ENCODE measurements around the gene ZNF468. TPM values are rescaled to one million over a fixed set of nuclear protein-coding genes. Genes with fewer than 3 reads are reported as not detected.
A peak's percentile ranks its signal among the peaks of the same experiment; 100 is the strongest.
"Not testable (repeated sequence)": the region's sequence is repeated elsewhere in the genome, so short reads cannot be mapped to it uniquely, and the experiment has no call there.

Gene ZNF468
- total RNA-seq, 2 experiments from 2014 or later, result 8.5 to 10.3 TPM

- H3K27me3 Mint-ChIP-seq; POLR2A ChIA-PET; H3K4me3 Mint-ChIP-seq; H3K27ac Mint-ChIP-seq; intact Hi-C loops (cut with micrococcal nuclease); CTCF ChIA-PET; H3K4me1 Mint-ChIP-seq (ENCODE audit: low read depth); DNase-seq: not testable (repeated sequence)
- peaks cover 38% of the 10 kb centered on the region for H3K9me3 Mint-ChIP-seq
- H3K36me3 Mint-ChIP-seq, result peaks cover 18% of the 10 kb centered on the region
Observed at GRCh38 chr19:52872996-52873395, 15.6 kb upstream of the ZNF468 start.

- H3K36me3 Mint-ChIP-seq, result peaks cover 11% of the 10 kb centered on the region
- H3K4me3 Mint-ChIP-seq, result no peak overlapping the region
- POLR2A ChIA-PET, result no interaction called here
- intact Hi-C loops (cut with micrococcal nuclease), result no loop called here
- CTCF ChIA-PET, result no interaction called here
- DNase-seq, result no peak
- H3K27me3 Mint-ChIP-seq, result no peaks in the 10 kb centered on the region
- no peaks in the 10 kb centered on the region for H3K4me1 Mint-ChIP-seq (ENCODE audit: low read depth)
- H3K27ac Mint-ChIP-seq, result no peak overlapping the region
- H3K9me3 Mint-ChIP-seq, result peaks cover 26% of the 10 kb centered on the region
Observed at GRCh38 chr19:52871466-52871865, 14.0 kb upstream of the ZNF468 start.

DNA sequence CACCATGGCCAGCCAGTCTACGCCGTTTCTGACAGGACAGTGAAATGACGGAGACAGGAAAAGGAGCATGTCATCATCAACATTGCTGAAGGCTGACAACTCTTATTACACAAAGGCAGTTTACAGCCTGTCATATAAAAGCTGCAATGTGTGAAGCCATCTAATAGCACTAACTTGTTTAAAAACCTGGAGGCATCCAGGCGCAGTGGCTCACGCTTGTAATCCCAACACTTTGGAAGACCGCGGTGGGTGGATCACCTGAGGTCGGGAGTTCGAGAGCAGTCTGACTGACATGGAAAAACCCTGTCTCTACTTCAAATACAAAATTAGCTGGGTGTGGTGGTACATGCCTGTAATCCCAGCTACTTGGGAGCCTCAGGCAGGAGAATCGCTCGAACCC lies 10.6 kb upstream of the ZNF468 start:
- DNase-seq; H3K27me3 Mint-ChIP-seq; intact Hi-C loops (cut with micrococcal nuclease); H3K9me3 Mint-ChIP-seq; H3K27ac Mint-ChIP-seq; CTCF ChIA-PET; H3K4me1 Mint-ChIP-seq (ENCODE audit: low read depth); H3K4me3 Mint-ChIP-seq; POLR2A ChIA-PET: not testable (repeated sequence)
- H3K36me3 Mint-ChIP-seq, result peaks cover 11% of the 10 kb centered on the region

GRCh38 chr19:52856540-52857377 lies 660 bp downstream of the ZNF468 start:
- Mint-ChIP-seq H3K4me3 (peak overlapping the region; percentile 89), H3K4me1 (ENCODE audit: low read depth) (peaks cover 22% of the 10 kb centered on the region), H3K36me3 (peaks cover 34% of the 10 kb centered on the region), H3K27ac (peak overlapping the region; percentile 79)
- intact Hi-C loops (cut with micrococcal nuclease); H3K9me3 Mint-ChIP-seq; POLR2A ChIA-PET; CTCF ChIA-PET; H3K27me3 Mint-ChIP-seq: not testable (repeated sequence)
- peak; percentile 13 for DNase-seq

GRCh38 chr19:52847352-52847751 lies 10.1 kb downstream of the ZNF468 start:
- intact Hi-C loops (cut with micrococcal nuclease), result not testable (repeated sequence)

DNA sequence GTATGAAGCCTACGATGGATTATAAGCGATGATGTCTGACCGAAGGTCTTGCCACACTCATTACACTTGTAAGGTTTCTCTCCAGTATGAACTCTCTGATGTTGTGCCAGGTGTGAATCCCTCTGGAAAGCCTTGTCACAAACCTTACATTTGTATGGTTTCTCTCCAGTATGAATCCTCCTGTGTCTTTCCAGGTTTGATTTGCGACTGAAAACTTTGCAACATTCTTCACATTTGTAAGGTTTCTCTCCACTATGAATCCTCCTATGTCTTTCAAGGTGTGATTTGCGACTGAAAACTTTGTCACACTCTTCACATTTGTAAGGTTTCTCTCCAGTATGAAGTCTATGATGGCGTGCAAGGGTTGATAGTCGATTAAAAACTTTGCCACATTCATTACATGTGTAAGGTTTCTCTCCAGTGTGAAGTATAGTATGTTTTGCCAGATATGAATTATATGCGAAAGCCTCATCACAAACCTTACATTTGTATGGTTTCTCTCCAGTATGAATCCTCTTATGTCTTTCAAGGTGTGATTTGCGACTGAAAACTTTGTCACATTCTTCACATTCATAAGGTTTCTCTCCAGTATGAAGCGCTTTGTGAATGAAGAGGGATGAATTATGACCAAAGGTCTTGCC lies 16.5 kb downstream of the ZNF468 start:
- H3K27ac Mint-ChIP-seq; CTCF ChIA-PET; DNase-seq; intact Hi-C loops (cut with micrococcal nuclease); H3K4me3 Mint-ChIP-seq; H3K4me1 Mint-ChIP-seq (ENCODE audit: low read depth); POLR2A ChIA-PET; H3K27me3 Mint-ChIP-seq: not testable (repeated sequence)
- H3K36me3 Mint-ChIP-seq, result peaks cover 95% of the 10 kb centered on the region
- peaks cover 88% of the 10 kb centered on the region for H3K9me3 Mint-ChIP-seq

More at GRCh38 chr19:52847352-52847751, 10.1 kb downstream of the ZNF468 start:
- Mint-ChIP-seq H3K9me3 (peaks cover 62% of the 10 kb centered on the region), H3K36me3 (peaks cover 92% of the 10 kb centered on the region)
- DNase-seq; H3K4me1 Mint-ChIP-seq (ENCODE audit: low read depth); POLR2A ChIA-PET; H3K27me3 Mint-ChIP-seq; H3K27ac Mint-ChIP-seq; CTCF ChIA-PET; H3K4me3 Mint-ChIP-seq: not testable (repeated sequence)

GRCh38 chr19:52834289-52834688 lies 23.1 kb downstream of the ZNF468 start:
- CTCF ChIA-PET; H3K27me3 Mint-ChIP-seq; H3K27ac Mint-ChIP-seq; POLR2A ChIA-PET; intact Hi-C loops (cut with micrococcal nuclease); DNase-seq; H3K4me3 Mint-ChIP-seq; H3K4me1 Mint-ChIP-seq (ENCODE audit: low read depth): not testable (repeated sequence)
- peaks cover 76% of the 10 kb centered on the region for H3K9me3 Mint-ChIP-seq
- H3K36me3 Mint-ChIP-seq, result peaks cover 46% of the 10 kb centered on the region

GRCh38 chr19:52833541-52833940 lies 23.9 kb downstream of the ZNF468 start:
- peaks cover 39% of the 10 kb centered on the region for H3K36me3 Mint-ChIP-seq
- H3K4me1 Mint-ChIP-seq (ENCODE audit: low read depth); H3K27ac Mint-ChIP-seq; intact Hi-C loops (cut with micrococcal nuclease); POLR2A ChIA-PET; DNase-seq; H3K27me3 Mint-ChIP-seq; CTCF ChIA-PET; H3K4me3 Mint-ChIP-seq: not testable (repeated sequence)
- peaks cover 70% of the 10 kb centered on the region for H3K9me3 Mint-ChIP-seq

DNA sequence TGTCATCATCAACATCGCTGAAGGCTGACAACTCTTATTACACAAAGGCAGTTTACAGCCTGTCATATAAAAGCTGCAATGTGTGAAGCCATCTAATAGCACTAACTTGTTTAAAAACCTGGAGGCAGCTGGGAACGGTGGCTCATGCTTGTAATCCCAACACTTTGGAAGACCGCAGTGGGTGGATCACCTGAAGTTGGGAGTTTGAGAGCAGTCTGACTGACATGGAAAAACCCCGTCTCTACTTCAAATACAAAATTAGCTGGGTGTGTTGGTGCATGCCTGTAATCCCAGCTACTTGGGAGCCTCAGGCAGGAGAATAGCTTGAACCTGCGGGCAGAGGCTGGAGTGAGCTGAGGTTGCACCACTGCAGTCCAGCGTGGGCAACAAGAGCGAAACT lies 27.6 kb downstream of the ZNF468 start:
- Mint-ChIP-seq H3K9me3 (peaks cover 46% of the 10 kb centered on the region), H3K36me3 (peaks cover 12% of the 10 kb centered on the region)
- H3K27ac Mint-ChIP-seq; H3K4me1 Mint-ChIP-seq (ENCODE audit: low read depth); H3K27me3 Mint-ChIP-seq; intact Hi-C loops (cut with micrococcal nuclease); POLR2A ChIA-PET; CTCF ChIA-PET; DNase-seq; H3K4me3 Mint-ChIP-seq: not testable (repeated sequence)

DNA sequence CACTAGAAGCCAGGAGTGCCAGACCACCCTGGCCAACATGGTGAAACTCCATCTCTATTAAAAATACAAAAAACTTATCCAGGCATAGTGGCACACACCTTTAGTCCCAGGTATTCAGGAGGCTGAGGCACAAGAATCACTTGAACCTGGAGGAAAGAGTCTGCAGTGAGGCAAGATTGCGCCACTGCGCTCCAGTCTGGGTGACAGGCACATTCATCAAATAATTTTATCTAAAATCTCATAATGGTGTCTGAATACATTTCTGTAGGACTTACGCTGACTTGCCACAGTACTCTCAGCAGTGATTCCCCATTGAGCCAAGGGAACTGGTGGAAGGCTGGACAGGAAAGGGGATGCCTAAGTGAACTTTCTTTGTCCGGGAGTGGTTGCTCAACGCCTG lies 31.7 kb downstream of the ZNF468 start:
- Mint-ChIP-seq H3K36me3 (peaks cover 2% of the 10 kb centered on the region), H3K27ac (no peak overlapping the region)
- POLR2A ChIA-PET, result no interaction called here

DNA sequence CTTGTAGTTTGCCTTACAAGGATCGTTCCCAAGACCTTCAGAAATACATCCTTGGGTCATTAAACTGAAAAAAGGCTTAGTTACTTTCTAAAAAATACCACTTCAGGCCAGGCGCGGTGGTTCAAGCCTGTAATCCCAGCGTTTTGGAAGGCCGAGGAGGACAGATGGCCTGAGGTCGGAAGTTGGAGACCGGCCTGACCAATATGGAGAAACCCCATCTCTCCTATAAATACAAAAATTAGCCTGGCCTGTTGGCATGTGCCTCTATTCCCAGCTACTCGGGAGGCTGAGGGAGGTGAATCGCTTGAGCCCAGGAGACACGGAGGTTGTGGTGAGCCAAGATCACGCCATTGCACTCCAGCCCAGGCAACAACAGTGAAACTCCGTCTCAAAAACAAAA lies 33.7 kb downstream of the ZNF468 start:
- CTCF ChIA-PET, result no interaction called here
- intact Hi-C loops (cut with micrococcal nuclease), result no loop called here
- H3K4me1 Mint-ChIP-seq (ENCODE audit: low read depth), result peaks cover 16% of the 10 kb centered on the region

More for the DNA sequence above, 31.7 kb downstream of the ZNF468 start:
- H3K27me3 Mint-ChIP-seq, result no peaks in the 10 kb centered on the region
- intact Hi-C loops (cut with micrococcal nuclease), result no loop called here
- DNase-seq, result no peak
- CTCF ChIA-PET, result no interaction called here
- H3K4me3 Mint-ChIP-seq, result no peak overlapping the region
- peaks cover 3% of the 10 kb centered on the region for H3K4me1 Mint-ChIP-seq (ENCODE audit: low read depth)
- peaks cover 22% of the 10 kb centered on the region for H3K9me3 Mint-ChIP-seq

DNA sequence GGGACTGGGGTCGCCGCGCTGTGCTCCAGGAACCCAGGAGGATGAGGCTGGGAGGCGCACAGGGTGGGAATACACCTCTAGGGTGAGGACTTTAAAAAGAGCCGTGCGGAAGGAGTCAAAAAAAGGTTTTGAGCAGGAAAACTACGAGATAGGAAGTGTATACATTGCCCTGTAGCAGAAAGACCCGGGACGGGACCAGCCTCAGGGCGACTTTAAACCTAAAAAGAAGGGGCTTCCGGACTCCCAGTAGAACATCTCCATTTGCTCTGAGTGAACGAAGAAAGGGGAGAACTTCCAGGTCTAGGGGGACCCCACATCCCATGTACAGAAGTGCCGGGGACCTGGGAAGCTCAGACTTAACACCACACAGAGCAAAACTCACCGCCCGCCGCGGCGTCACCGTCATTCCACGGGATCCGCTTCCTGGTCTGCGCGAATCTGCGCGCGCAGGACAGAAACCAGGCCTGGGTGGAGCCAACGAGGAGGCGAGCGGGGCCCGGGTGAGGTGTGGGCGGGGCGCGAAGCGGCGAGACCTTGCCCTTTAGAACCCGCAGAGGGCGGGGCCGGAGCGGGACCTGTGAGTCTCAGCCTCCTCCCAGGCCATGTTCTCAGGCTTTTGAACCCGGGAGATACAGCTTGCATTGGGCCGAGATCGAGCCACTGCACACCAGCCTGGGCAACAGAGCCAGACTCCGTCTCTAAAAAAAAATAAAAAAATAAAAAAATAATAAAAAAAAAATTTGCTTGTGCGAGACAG lies 36.0 kb downstream of the ZNF468 start, which contains the start of gene ZNF28:
ZNF28 (minus strand) TSS at position 430 of the 757 bp plus-strand sequence. CDS start 3,675 bp downstream, outside the sequence.
- CTCF ChIA-PET; H3K27me3 Mint-ChIP-seq; H3K9me3 Mint-ChIP-seq; POLR2A ChIA-PET; intact Hi-C loops (cut with micrococcal nuclease): not testable (repeated sequence)
- peak within 1 kb of the TSS; percentile 70 for H3K27ac Mint-ChIP-seq
- DNase-seq, result peak; percentile 80
- H3K4me1 Mint-ChIP-seq (ENCODE audit: low read depth), result peaks cover 19% of the 10 kb centered on the region
- H3K4me3 Mint-ChIP-seq, result peak within 1 kb of the TSS; percentile 84
- peaks cover 25% of the 10 kb centered on the region for H3K36me3 Mint-ChIP-seq

More for the DNA sequence above, 33.7 kb downstream of the ZNF468 start:
- Mint-ChIP-seq H3K27me3 (no peaks in the 10 kb centered on the region), H3K9me3 (peaks cover 12% of the 10 kb centered on the region), H3K36me3 (peaks cover 10% of the 10 kb centered on the region), H3K27ac (no peak overlapping the region), H3K4me3 (no peak overlapping the region)
- DNase-seq, result no peak
- POLR2A ChIA-PET, result no interaction called here
